Liver (tissue), 3 donors: Measurements from ENCODE around the gene ITGB7.

Experiments
- CTCF ChIP-seq: fragments of 150-350 bp; IDR thresholded peaks from 2 replicates; pipeline ENCODE4 v1.5.1; 2017; ENCODE audit warnings: improper control_type of control experiment, low read depth, low read length; ENCODE audit not compliant: missing input control
- EGR1 ChIP-seq, 2 donors: IDR thresholded peaks; 2 replicates each; pipeline ENCODE4 v1.6.1; 2016 to 2018; ENCODE audit warnings: antibody characterized with exemption in 2 of 2, low read depth in 2 of 2
- GABPA ChIP-seq, 2 donors: IDR thresholded peaks in 1 of 2; conservative IDR thresholded peaks in 1 of 2; 2 replicates each; pipeline ENCODE4 v1.6.1; 2016; ENCODE audit warnings: antibody characterized with exemption in 2 of 2, mild to moderate bottlenecking in 1 of 2, moderate library complexity in 1 of 2
- MAX ChIP-seq: IDR thresholded peaks from 2 replicates; pipeline ENCODE4 v1.6.1; 2016; ENCODE audit warnings: antibody characterized with exemption
- YY1 ChIP-seq: IDR thresholded peaks from 2 replicates; pipeline ENCODE4 v1.6.1; 2016; ENCODE audit warnings: antibody characterized with exemption, mild to moderate bottlenecking
- ZBTB33 ChIP-seq: IDR thresholded peaks from 2 replicates; pipeline ENCODE4 v1.6.1; 2016; ENCODE audit warnings: antibody characterized with exemption
- donor health status: healthy.
- donor health status: healthy.

GRCh38 chr12:53147181-53147580, 59.9 kb downstream of the ITGB7 start:
- no peak for TF ChIP-seq ZBTB33
- TF ChIP-seq CTCF = no peak
- no peak for TF ChIP-seq EGR1 (IDR thresholded peaks at IDR 0.05; ENCODE audit: low read depth in 2 of 2)
- no peak for TF ChIP-seq YY1
- no peak for TF ChIP-seq MAX
- no peak for TF ChIP-seq GABPA (IDR thresholded peaks at IDR 0.05 in 1 of 2, conservative IDR thresholded peaks at IDR 0.05 in 1 of 2)
